Smooth muscle cell (in vitro differentiated cells): ENCODE data around the gene TIMM44. TPM values are rescaled to one million over a fixed set of nuclear protein-coding genes. Genes with fewer than 3 reads are reported as not detected.

Source experiments
- DNase-seq: peaks from one replicate; lab custom pipeline; 2025; ENCODE audit not compliant: unreplicated experiment; lab: John Stamatoyannopoulos, UW
- H2AFZ ChIP-seq: fragments of 200-600 bp; sonication (generic); 2 replicates; pipeline ENCODE4 v1.6.0; 2016; ENCODE audit warnings: antibody characterized with exemption, low read depth, mild to moderate bottlenecking
- H3F3A ChIP-seq: fragments of 200-600 bp; sonication (generic); 2 replicates; pipeline ENCODE4 v1.6.0; 2017; ENCODE audit warnings: antibody characterized with exemption, low read depth
- H3K27ac ChIP-seq: fragments of 200-600 bp; sonication (generic); 2 replicates; pipeline ENCODE4 v1.5.1; 2016; ENCODE audit warnings: low read depth, mild to moderate bottlenecking
- H3K27me3 ChIP-seq: fragments of 200-600 bp; sonication (generic); 2 replicates; pipeline ENCODE4 v1.6.1; 2016; ENCODE audit warnings: low read depth, mild to moderate bottlenecking
- H3K36me3 ChIP-seq: fragments of 200-600 bp; sonication (generic); 2 replicates; pipeline ENCODE4 v1.5.1; 2016; ENCODE audit warnings: low read depth
- H3K4me1 ChIP-seq: fragments of 200-600 bp; sonication (generic); 2 replicates; pipeline ENCODE4 v1.5.1; 2016; ENCODE audit warnings: low read depth
- H3K4me2 ChIP-seq: fragments of 200-600 bp; sonication (generic); 2 replicates; pipeline ENCODE4 v1.6.0; 2016; ENCODE audit warnings: mild to moderate bottlenecking
- H3K4me3 ChIP-seq: fragments of 200-600 bp; sonication (generic); 2 replicates; pipeline ENCODE4 v1.5.1; 2016; ENCODE audit warnings: mild to moderate bottlenecking
- H3K79me2 ChIP-seq: fragments of 200-600 bp; sonication (generic); 2 replicates; pipeline ENCODE4 v1.6.0; 2016; ENCODE audit warnings: low read depth, mild to moderate bottlenecking
- H3K9ac ChIP-seq: fragments of 200-600 bp; sonication (generic); 2 replicates; pipeline ENCODE4 v1.6.0; 2016; ENCODE audit warnings: low read depth
- H3K9me3 ChIP-seq: fragments of 200-600 bp; sonication (generic); replicated peaks from 2 replicates; pipeline ENCODE4 v1.5.1; 2016; ENCODE audit warnings: low read depth
- H4K20me1 ChIP-seq: fragments of 200-600 bp; sonication (generic); 2 replicates; pipeline ENCODE4 v1.6.0; 2016; ENCODE audit warnings: low read depth
- WGBS: methylation state at CpG from one replicate; pipeline ENCODE4 v1.1.7; 2016; ENCODE audit warnings: low lambda C conversion rate; 5-methylcytosine and 5-hydroxymethylcytosine counted together
- polyA plus RNA-seq: library from polyadenylated mRNA; unstranded; fragments of >200 nt; fragmentation: Nextera tagmentation; extraction: Ambion mirVana; gene quantifications from 2 replicates; pipeline ENCODE4 v1.2.1, GENCODE V29; 2016
- total RNA-seq: library from RNA; depleted of rRNA; stranded (reverse); fragments of >200 nt; gene quantifications from 2 replicates; pipeline ENCODE4 v1.2.3, GENCODE V29; 2014
- TF ChIP-seq, protein P1 (sequence below): fragments of 200-600 bp; sonication (generic); IDR thresholded peaks from 2 replicates; pipeline ENCODE4 v1.5.1; 2017; ENCODE audit warnings: borderline replicate concordance, mild to moderate bottlenecking, antibody characterized with exemption; ENCODE audit not compliant: insufficient read depth, poor library complexity, severe bottlenecking

Gene TIMM44
- total and polyA plus RNA-seq, 2 experiments from 2014 or later = 21.8 to 25.1 TPM

- Histone ChIP-seq H3K4me2 (peak overlapping the region; percentile 88), H3F3A (peaks cover 4% of the 10 kb centered on the region)
Observed at GRCh38 chr19:7924651-7925170, 18.8 kb downstream of the TIMM44 start.

DNA sequence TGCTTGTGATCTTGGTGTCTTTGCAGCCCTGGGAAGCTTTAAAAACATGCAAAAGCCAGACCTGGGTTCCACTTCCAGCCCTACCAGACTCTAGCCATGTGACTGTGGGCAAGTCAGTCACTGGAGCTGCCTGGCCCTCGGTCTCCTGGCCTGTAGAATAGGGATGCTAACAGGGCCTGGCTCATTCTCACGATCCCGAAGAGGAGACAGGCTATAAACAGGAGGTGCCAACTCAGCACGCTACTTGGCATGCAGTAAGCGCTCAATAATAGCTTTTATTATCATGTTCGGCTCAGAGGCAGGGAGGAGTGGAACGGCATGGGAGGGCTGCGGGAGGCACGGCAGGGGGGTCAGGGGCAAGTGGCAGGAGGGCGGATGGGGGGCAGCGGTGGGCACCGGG lies 19.2 kb downstream of the TIMM44 start:
- H3K4me1 ChIP-seq = no peaks in the 10 kb centered on the region
- no peaks in the 10 kb centered on the region for H3K27me3 ChIP-seq

More at GRCh38 chr19:7924651-7925170, 18.8 kb downstream of the TIMM44 start:
- no peaks in the 10 kb centered on the region for H3K9me3 ChIP-seq
- peaks cover 10% of the 10 kb centered on the region for H4K20me1 ChIP-seq
- H3K4me3 ChIP-seq = peak overlapping the region; percentile 48
- H3K79me2 ChIP-seq = no peaks in the 10 kb centered on the region
- TF ChIP-seq, protein P1, sequence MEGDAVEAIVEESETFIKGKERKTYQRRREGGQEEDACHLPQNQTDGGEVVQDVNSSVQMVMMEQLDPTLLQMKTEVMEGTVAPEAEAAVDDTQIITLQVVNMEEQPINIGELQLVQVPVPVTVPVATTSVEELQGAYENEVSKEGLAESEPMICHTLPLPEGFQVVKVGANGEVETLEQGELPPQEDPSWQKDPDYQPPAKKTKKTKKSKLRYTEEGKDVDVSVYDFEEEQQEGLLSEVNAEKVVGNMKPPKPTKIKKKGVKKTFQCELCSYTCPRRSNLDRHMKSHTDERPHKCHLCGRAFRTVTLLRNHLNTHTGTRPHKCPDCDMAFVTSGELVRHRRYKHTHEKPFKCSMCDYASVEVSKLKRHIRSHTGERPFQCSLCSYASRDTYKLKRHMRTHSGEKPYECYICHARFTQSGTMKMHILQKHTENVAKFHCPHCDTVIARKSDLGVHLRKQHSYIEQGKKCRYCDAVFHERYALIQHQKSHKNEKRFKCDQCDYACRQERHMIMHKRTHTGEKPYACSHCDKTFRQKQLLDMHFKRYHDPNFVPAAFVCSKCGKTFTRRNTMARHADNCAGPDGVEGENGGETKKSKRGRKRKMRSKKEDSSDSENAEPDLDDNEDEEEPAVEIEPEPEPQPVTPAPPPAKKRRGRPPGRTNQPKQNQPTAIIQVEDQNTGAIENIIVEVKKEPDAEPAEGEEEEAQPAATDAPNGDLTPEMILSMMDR = no peak
- no peak overlapping the region for H3K9ac ChIP-seq
- no peak overlapping the region for H3K27ac ChIP-seq
- H3K4me1 ChIP-seq = no peaks in the 10 kb centered on the region
- DNase-seq = no peak
- H2AFZ ChIP-seq = no peak overlapping the region
- H3K27me3 ChIP-seq = no peaks in the 10 kb centered on the region
- 62% methylated on average over 29 of the region's 34 CpGs for WGBS
- H3K36me3 ChIP-seq = no peaks in the 10 kb centered on the region

GRCh38 chr19:7923295-7924191 lies 19.9 kb downstream of the TIMM44 start:
- no peak for DNase-seq
- Histone ChIP-seq H3K9ac (no peak overlapping the region), H3K4me2 (no peak overlapping the region), H3F3A (peaks cover 5% of the 10 kb centered on the region), H4K20me1 (peaks cover 10% of the 10 kb centered on the region), H3K36me3 (no peaks in the 10 kb centered on the region), H3K27ac (no peak overlapping the region), H3K9me3 (no peaks in the 10 kb centered on the region), H2AFZ (no peak overlapping the region), H3K4me1 (no peaks in the 10 kb centered on the region), H3K27me3 (no peaks in the 10 kb centered on the region), H3K79me2 (no peaks in the 10 kb centered on the region), H3K4me3 (no peak overlapping the region)
- 89% methylated on average over 28 of the region's 31 CpGs for WGBS
- TF ChIP-seq, protein P1 = no peak

More for the DNA sequence above, 19.2 kb downstream of the TIMM44 start:
- H4K20me1 ChIP-seq = peaks cover 10% of the 10 kb centered on the region
- no peak overlapping the region for H3K9ac ChIP-seq
- DNase-seq = no peak
- H3K36me3 ChIP-seq = no peaks in the 10 kb centered on the region
- TF ChIP-seq, protein P1 = no peak
- H3K4me3 ChIP-seq = no peak overlapping the region
- H3K79me2 ChIP-seq = no peaks in the 10 kb centered on the region
- no peak overlapping the region for H3K27ac ChIP-seq
- H3K4me2 ChIP-seq = no peak overlapping the region
- H3K9me3 ChIP-seq = no peaks in the 10 kb centered on the region
- H3F3A ChIP-seq = no peaks in the 10 kb centered on the region
- no peak overlapping the region for H2AFZ ChIP-seq
- 90% methylated on average over 10 of the region's 12 CpGs for WGBS
